Iris pigment epithelial cell (primary cell): Measurements from ENCODE around the gene PRR20A.
"Not testable (repeated sequence)": the region's sequence is repeated elsewhere in the genome, so short reads cannot be mapped to it uniquely, and the experiment has no call there.

Experiments
- DNase-seq: peaks from one replicate; pipeline ENCODE4 v3.0.0-alpha.2; 2011; ENCODE audit warnings: low read depth

PRR20A gene

GRCh38 chr13:57140235-57140968 lies at the start of gene PRR20A:
Gene PRR20A, plus strand, starts transcription at chr13:57140918. Its CDS starts 387 bp downstream, at chr13:57141305.
- DNase-seq: not testable (repeated sequence)

- no peak for DNase-seq
These were observed 25.8 kb upstream of the PRR20A start for GRCh38 chr13:57114945-57115344.

GRCh38 chr13:57123681-57124080 lies 17.0 kb upstream of the PRR20A start:
- DNase-seq: peak; percentile 1

- no peak for DNase-seq
These were observed 11.8 kb upstream of the PRR20A start for GRCh38 chr13:57128909-57129308.

GRCh38 chr13:57136093-57136492 lies 4.6 kb upstream of the PRR20A start:
- DNase-seq: no peak

GRCh38 chr13:57137585-57137984 lies 3.1 kb upstream of the PRR20A start:
- no peak for DNase-seq

GRCh38 chr13:57138988-57139387 lies 1.7 kb upstream of the PRR20A start:
- no peak for DNase-seq

GRCh38 chr13:57139781-57140180 lies 937 bp upstream of the PRR20A start:
- not testable (repeated sequence) for DNase-seq

- DNase-seq: not testable (repeated sequence)
These were observed 6.5 kb downstream of the PRR20A start, which contains the start of gene PRR20B for GRCh38 chr13:57147188-57147587. Gene PRR20B, plus strand, starts transcription at chr13:57147488. Its CDS starts 387 bp downstream, at chr13:57147875.

- not testable (repeated sequence) for DNase-seq
These were observed 7.4 kb downstream of the PRR20A start for GRCh38 chr13:57148106-57148505.

GRCh38 chr13:57153761-57154160 lies 13.0 kb downstream of the PRR20A start, which contains the start of gene PRR20C:
Gene PRR20C, plus strand, starts transcription at chr13:57154061. Its CDS starts 387 bp downstream, at chr13:57154448.
- DNase-seq: not testable (repeated sequence)

- DNase-seq: not testable (repeated sequence)
These were observed 19.6 kb downstream of the PRR20A start, which contains the start of gene PRR20D for GRCh38 chr13:57160332-57160731. Gene PRR20D, plus strand, starts transcription at chr13:57160632. Its CDS starts 387 bp downstream, at chr13:57161019.

GRCh38 chr13:57166897-57167296 lies 26.2 kb downstream of the PRR20A start, which contains the start of gene PRR20E:
Gene PRR20E, plus strand, starts transcription at chr13:57167197. Its CDS starts 387 bp downstream, at chr13:57167584.
- DNase-seq: not testable (repeated sequence)

GRCh38 chr13:57191667-57192066 lies 50.9 kb downstream of the PRR20A start:
- DNase-seq: no peak
